Erythroblast (primary cell): ENCODE measurements around the gene UNK.

Experiments
- DNase-seq, 2 experiments: peaks; one replicate each; lab custom pipeline; 2025; lab: John Stamatoyannopoulos, UW
- GATA1 ChIP-seq: IDR thresholded peaks from 2 replicates; pipeline ENCODE4 v1.6.1; 2011; ENCODE audit warnings: low read depth, mild to moderate bottlenecking, control low read depth, low read length, moderate library complexity
- POLR2A ChIP-seq: IDR thresholded peaks from 2 replicates; pipeline ENCODE4 v1.6.1; 2011; ENCODE audit warnings: mild to moderate bottlenecking, low read length

The UNK gene

GRCh38 chr17:75820094-75821080, 35.8 kb downstream of the UNK start:
- DNase-seq, result no peak
- TF ChIP-seq POLR2A (no peak), GATA1 (no peak)

GRCh38 chr17:75821552-75821951, 36.9 kb downstream of the UNK start:
- DNase-seq, result no peak
- TF ChIP-seq GATA1, result no peak
- TF ChIP-seq POLR2A, result no peak

- DNase-seq, result no peak
- TF ChIP-seq POLR2A (no peak), GATA1 (no peak)
These were observed 37.7 kb downstream of the UNK start for GRCh38 chr17:75822119-75822799.

- TF ChIP-seq GATA1, result no peak
- no peak for TF ChIP-seq POLR2A
- no peak for DNase-seq
These were observed 38.2 kb downstream of the UNK start for GRCh38 chr17:75822800-75823166.

- DNase-seq, result no peak
- TF ChIP-seq GATA1 (no peak), POLR2A (peak; percentile 14)
These were observed 38.8 kb downstream of the UNK start for GRCh38 chr17:75823257-75824041.

- TF ChIP-seq POLR2A, result no peak
- no peak for TF ChIP-seq GATA1
- DNase-seq, result no peak
These were observed 39.5 kb downstream of the UNK start for GRCh38 chr17:75824050-75824552.

- TF ChIP-seq GATA1, result no peak
- no peak for TF ChIP-seq POLR2A
- no peak for DNase-seq
These were observed 40.1 kb downstream of the UNK start for GRCh38 chr17:75824666-75825065.

GRCh38 chr17:75825149-75825552, 40.5 kb downstream of the UNK start:
- TF ChIP-seq GATA1, result no peak
- no peak for TF ChIP-seq POLR2A
- no peak for DNase-seq

- DNase-seq, result no peak
- TF ChIP-seq GATA1, result no peak
- TF ChIP-seq POLR2A, result peak; percentile 13
These were observed 41.3 kb downstream of the UNK start for GRCh38 chr17:75825748-75826370.

GRCh38 chr17:75826561-75827307, 42.1 kb downstream of the UNK start:
- no peak for DNase-seq
- no peak for TF ChIP-seq GATA1
- peak; percentile 2 for TF ChIP-seq POLR2A

GRCh38 chr17:75827308-75828075, 42.9 kb downstream of the UNK start:
- DNase-seq, result peak; percentile 40 to 45

GRCh38 chr17:75828076-75828400, 43.4 kb downstream of the UNK start:
- no peak for DNase-seq
- TF ChIP-seq POLR2A (no peak), GATA1 (no peak)

More at GRCh38 chr17:75827308-75828075, 42.9 kb downstream of the UNK start:
- TF ChIP-seq POLR2A (no peak), GATA1 (no peak)
